Measurements from ENCODE around the gene TREML1. TPM values are rescaled to one million over a fixed set of nuclear protein-coding genes. Genes with fewer than 3 reads are reported as not detected.

The TREML1 gene
- total RNA-seq (1 to 10 TPM in 1 of 2 donors, under 1 TPM in 1; 0.08 to 4.5 TPM), polyA plus RNA-seq (under 1 TPM in 1 of 2 donors, not detected in 1; 0.12 TPM)

DNA sequence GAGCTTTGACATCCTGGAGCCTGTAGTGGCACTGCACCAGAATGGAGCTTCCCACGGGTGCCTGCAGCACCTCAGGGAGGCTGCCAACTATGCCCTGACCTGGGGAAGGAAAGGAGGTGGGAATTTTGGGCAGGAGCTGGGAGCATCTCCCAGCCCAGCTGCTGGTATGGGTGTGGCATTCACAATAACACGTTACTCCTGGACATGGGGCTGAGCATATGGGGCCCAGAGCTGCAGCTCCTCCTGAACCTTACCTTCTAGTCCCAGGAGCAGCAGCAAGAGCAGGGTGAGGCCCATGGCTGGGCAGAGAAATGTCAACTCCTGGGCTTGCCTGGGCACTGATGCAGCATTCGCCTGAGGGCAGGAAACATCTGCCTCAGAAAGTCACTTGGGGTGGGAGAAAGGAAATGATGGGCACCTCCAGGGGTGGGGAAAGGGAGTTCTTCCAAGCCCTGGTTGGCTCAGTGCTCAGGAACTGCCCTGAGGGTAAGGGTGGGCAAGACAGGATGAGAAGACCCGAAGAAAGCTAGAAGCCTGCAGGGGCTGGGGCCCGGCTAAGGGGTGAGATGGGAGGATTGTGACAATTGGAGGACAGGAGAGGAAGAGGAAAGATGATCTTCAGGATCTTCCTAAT is at the start of gene TREML1:
TREML1 (minus strand) TSS at position 356 of the 634 bp plus-strand sequence; CDS start at position 297, 59 bp downstream.
- 73% methylated on average over 5 of the region's 5 CpGs for WGBS
- H3K27me3 ChIP-seq (ENCODE audit: control insufficient read depth in 4 of 4, insufficient read depth in 4 of 4, low read length in 3 of 4), result no peaks in the 10 kb centered on the region
- no peaks in the 10 kb centered on the region for H3K4me1 ChIP-seq (ENCODE audit: control insufficient read depth in 4 of 4, insufficient read depth in 4 of 4, low read length in 3 of 4)
- DNase-seq (ENCODE audit: low spot score), result no peak
- H3K4me3 ChIP-seq (ENCODE audit: low read depth in 1 of 3, low read length in 3 of 3), result no peak within 1 kb of the TSS
- H3K9ac ChIP-seq (ENCODE audit: low read depth in 1 of 2, low read length in 2 of 2), result no peak within 1 kb of the TSS
- no peak within 1 kb of the TSS for H3K27ac ChIP-seq (ENCODE audit: low read depth in 1 of 2, low read length in 2 of 2)
- no peaks in the 10 kb centered on the region for H3K9me3 ChIP-seq (ENCODE audit: control insufficient read depth in 4 of 4, low read length in 3 of 4)
- no peak for TF ChIP-seq ATF3 (IDR thresholded peaks at IDR 0.05)
- TF ChIP-seq, protein P1, sequence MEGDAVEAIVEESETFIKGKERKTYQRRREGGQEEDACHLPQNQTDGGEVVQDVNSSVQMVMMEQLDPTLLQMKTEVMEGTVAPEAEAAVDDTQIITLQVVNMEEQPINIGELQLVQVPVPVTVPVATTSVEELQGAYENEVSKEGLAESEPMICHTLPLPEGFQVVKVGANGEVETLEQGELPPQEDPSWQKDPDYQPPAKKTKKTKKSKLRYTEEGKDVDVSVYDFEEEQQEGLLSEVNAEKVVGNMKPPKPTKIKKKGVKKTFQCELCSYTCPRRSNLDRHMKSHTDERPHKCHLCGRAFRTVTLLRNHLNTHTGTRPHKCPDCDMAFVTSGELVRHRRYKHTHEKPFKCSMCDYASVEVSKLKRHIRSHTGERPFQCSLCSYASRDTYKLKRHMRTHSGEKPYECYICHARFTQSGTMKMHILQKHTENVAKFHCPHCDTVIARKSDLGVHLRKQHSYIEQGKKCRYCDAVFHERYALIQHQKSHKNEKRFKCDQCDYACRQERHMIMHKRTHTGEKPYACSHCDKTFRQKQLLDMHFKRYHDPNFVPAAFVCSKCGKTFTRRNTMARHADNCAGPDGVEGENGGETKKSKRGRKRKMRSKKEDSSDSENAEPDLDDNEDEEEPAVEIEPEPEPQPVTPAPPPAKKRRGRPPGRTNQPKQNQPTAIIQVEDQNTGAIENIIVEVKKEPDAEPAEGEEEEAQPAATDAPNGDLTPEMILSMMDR (IDR thresholded peaks at IDR 0.05; ENCODE audit: low read depth, low read length, missing input control), result no peak
- no peak for TF ChIP-seq HNF4A (conservative IDR thresholded peaks at IDR 0.05)
- TF ChIP-seq FOXA2 (IDR thresholded peaks at IDR 0.05), result no peak
- TF ChIP-seq NR2F2 (IDR thresholded peaks at IDR 0.05), result no peak
- TF ChIP-seq RAD21 (IDR thresholded peaks at IDR 0.05), result no peak
- no peak for TF ChIP-seq FOXA1 (IDR thresholded peaks at IDR 0.05)
- TF ChIP-seq YY1 (IDR thresholded peaks at IDR 0.05), result no peak
- TF ChIP-seq, protein P2, sequence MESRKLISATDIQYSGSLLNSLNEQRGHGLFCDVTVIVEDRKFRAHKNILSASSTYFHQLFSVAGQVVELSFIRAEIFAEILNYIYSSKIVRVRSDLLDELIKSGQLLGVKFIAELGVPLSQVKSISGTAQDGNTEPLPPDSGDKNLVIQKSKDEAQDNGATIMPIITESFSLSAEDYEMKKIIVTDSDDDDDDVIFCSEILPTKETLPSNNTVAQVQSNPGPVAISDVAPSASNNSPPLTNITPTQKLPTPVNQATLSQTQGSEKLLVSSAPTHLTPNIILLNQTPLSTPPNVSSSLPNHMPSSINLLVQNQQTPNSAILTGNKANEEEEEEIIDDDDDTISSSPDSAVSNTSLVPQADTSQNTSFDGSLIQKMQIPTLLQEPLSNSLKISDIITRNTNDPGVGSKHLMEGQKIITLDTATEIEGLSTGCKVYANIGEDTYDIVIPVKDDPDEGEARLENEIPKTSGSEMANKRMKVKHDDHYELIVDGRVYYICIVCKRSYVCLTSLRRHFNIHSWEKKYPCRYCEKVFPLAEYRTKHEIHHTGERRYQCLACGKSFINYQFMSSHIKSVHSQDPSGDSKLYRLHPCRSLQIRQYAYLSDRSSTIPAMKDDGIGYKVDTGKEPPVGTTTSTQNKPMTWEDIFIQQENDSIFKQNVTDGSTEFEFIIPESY (IDR thresholded peaks at IDR 0.05), result no peak
- peaks cover 0 to under 1% (median 0%) of the 10 kb centered on the region in 4 donors for H3K36me3 ChIP-seq (ENCODE audit: control insufficient read depth in 4 of 4, insufficient read depth in 3 of 4, low read depth in 1 of 4, low read length in 3 of 4)

- Histone ChIP-seq H3K9me3 (ENCODE audit: control insufficient read depth in 4 of 4, low read length in 3 of 4) (no peaks in the 10 kb centered on the region), H3K27ac (ENCODE audit: low read depth in 1 of 2, low read length in 2 of 2) (no peak overlapping the region), H3K27me3 (ENCODE audit: control insufficient read depth in 4 of 4, insufficient read depth in 4 of 4, low read length in 3 of 4) (no peaks in the 10 kb centered on the region), H3K36me3 (ENCODE audit: control insufficient read depth in 4 of 4, insufficient read depth in 3 of 4, low read depth in 1 of 4, low read length in 3 of 4) (no peaks in the 10 kb centered on the region), H3K4me1 (ENCODE audit: control insufficient read depth in 4 of 4, insufficient read depth in 4 of 4, low read length in 3 of 4) (peaks cover 0 to 1% (median 0%) of the 10 kb centered on the region in 4 donors), H3K9ac (ENCODE audit: low read depth in 1 of 2, low read length in 2 of 2) (no peak overlapping the region), H3K4me3 (ENCODE audit: low read depth in 1 of 3, low read length in 3 of 3) (no peak overlapping the region)
- TF ChIP-seq RAD21 (IDR thresholded peaks at IDR 0.05), result no peak
- no peak for TF ChIP-seq NR2F2 (IDR thresholded peaks at IDR 0.05)
- no peak for TF ChIP-seq EGR1 (IDR thresholded peaks at IDR 0.05; ENCODE audit: low read depth in 2 of 2)
- no peak for TF ChIP-seq RXRA (IDR thresholded peaks at IDR 0.05)
- TF ChIP-seq, protein P1 (IDR thresholded peaks at IDR 0.05; ENCODE audit: low read depth, low read length, missing input control), result no peak
- TF ChIP-seq HNF4A (conservative IDR thresholded peaks at IDR 0.05), result no peak
- DNase-seq (ENCODE audit: low spot score), result peak; percentile 72
- WGBS, result 63% methylated on average over 8 of the region's 8 CpGs
Observed at GRCh38 chr6:41201764-41202173, 47.6 kb upstream of the TREML1 start.

All from liver (tissue), 9 donors.